ENCODE measurements around the gene VMP1.

VMP1 gene

GRCh38 chr17:59675231-59675630 lies 32.2 kb upstream of the VMP1 start:
- no peak overlapping the region for H3K4me3 ChIP-seq (ENCODE audit: low read depth, low read length)
- no peak for TF ChIP-seq CTCF (conservative IDR thresholded peaks at IDR 0.05; ENCODE audit: low read depth, low read length)
- no peak for DNase-seq (ENCODE audit: low read depth)

- no peak overlapping the region for H3K4me3 ChIP-seq (ENCODE audit: low read depth, low read length)
- no peak for TF ChIP-seq CTCF (conservative IDR thresholded peaks at IDR 0.05; ENCODE audit: low read depth, low read length)
- peak; percentile 29 for DNase-seq (ENCODE audit: low read depth)
Measured at GRCh38 chr17:59676716-59677115, 30.7 kb upstream of the VMP1 start.

- H3K4me3 ChIP-seq (ENCODE audit: low read depth, low read length), result no peak overlapping the region
- TF ChIP-seq CTCF (conservative IDR thresholded peaks at IDR 0.05; ENCODE audit: low read depth, low read length), result no peak
- DNase-seq (ENCODE audit: low read depth), result no peak
Measured at GRCh38 chr17:59678918-59679317, 28.5 kb upstream of the VMP1 start.

- H3K4me3 ChIP-seq (ENCODE audit: low read depth, low read length), result no peak overlapping the region
- no peak for TF ChIP-seq CTCF (conservative IDR thresholded peaks at IDR 0.05; ENCODE audit: low read depth, low read length)
- DNase-seq (ENCODE audit: low read depth), result no peak
Measured at GRCh38 chr17:59680314-59680713, 27.1 kb upstream of the VMP1 start.

- TF ChIP-seq CTCF (conservative IDR thresholded peaks at IDR 0.05; ENCODE audit: low read depth, low read length), result no peak
- no peak overlapping the region for H3K4me3 ChIP-seq (ENCODE audit: low read depth, low read length)
- DNase-seq (ENCODE audit: low read depth), result no peak
Measured at GRCh38 chr17:59683283-59683682, 24.2 kb upstream of the VMP1 start.

DNA sequence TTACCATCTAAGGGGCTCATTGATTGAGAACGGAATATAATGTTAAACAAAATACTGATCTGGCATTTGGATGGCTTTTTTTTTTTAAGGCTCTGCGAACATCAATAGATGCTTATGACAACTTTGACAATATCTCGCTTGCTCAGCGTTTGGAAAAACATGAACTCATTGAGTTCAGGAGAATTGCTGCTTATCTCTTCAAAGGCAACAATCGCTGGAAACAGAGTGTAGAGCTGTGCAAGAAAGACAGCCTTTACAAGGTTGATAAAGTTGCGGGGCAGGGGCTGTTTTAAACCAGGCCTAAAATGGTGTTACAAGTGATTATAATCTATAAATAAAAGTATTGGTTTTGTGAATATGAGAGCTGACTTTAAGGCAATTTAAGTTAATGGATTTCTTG lies 22.5 kb upstream of the VMP1 start:
- TF ChIP-seq CTCF (conservative IDR thresholded peaks at IDR 0.05; ENCODE audit: low read depth, low read length), result no peak
- DNase-seq (ENCODE audit: low read depth), result no peak

GRCh38 chr17:59688008-59688407 lies 19.4 kb upstream of the VMP1 start:
- TF ChIP-seq CTCF (conservative IDR thresholded peaks at IDR 0.05; ENCODE audit: low read depth, low read length), result no peak
- no peak for DNase-seq (ENCODE audit: low read depth)
- no peak overlapping the region for H3K4me3 ChIP-seq (ENCODE audit: low read depth, low read length)

More for the DNA sequence above, 22.5 kb upstream of the VMP1 start:
- H3K4me3 ChIP-seq (ENCODE audit: low read depth, low read length), result no peak overlapping the region
